ENCODE measurements around the gene HLA-B.
"Not testable (repeated sequence)": the region's sequence is repeated elsewhere in the genome, so short reads cannot be mapped to it uniquely, and the experiment has no call there.

The HLA-B gene

GRCh38 chr6:31396422-31397152, 39.6 kb upstream of the HLA-B start:
- no peaks in the 10 kb centered on the region for H3K27me3 Mint-ChIP-seq

GRCh38 chr6:31395832-31396231, 38.9 kb upstream of the HLA-B start:
- DNase-seq (ENCODE audit: low spot score in 2 of 2) (no peak), ATAC-seq (replicated peaks; ENCODE audit: extremely low read depth, poor library complexity, severe bottlenecking) (no peak)
- H3K9me3 Mint-ChIP-seq, result no peaks in the 10 kb centered on the region
- no peak overlapping the region for H3K27ac Mint-ChIP-seq (ENCODE audit: low read depth)
- peaks cover 37% of the 10 kb centered on the region for H3K4me1 Mint-ChIP-seq
- H3K4me3 Mint-ChIP-seq, result no peak overlapping the region
- no peaks in the 10 kb centered on the region for H3K27me3 Mint-ChIP-seq
- H3K36me3 Mint-ChIP-seq (ENCODE audit: insufficient read depth), result peaks cover 9% of the 10 kb centered on the region

More at GRCh38 chr6:31396422-31397152, 39.6 kb upstream of the HLA-B start:
- Mint-ChIP-seq H3K4me1 (peaks cover 44% of the 10 kb centered on the region), H3K4me3 (peak overlapping the region; percentile 23), H3K36me3 (ENCODE audit: insufficient read depth) (peaks cover 11% of the 10 kb centered on the region), H3K9me3 (no peaks in the 10 kb centered on the region), H3K27ac (ENCODE audit: low read depth) (no peak overlapping the region)
- ATAC-seq (replicated peaks; ENCODE audit: extremely low read depth, poor library complexity, severe bottlenecking) (peak; percentile 67), DNase-seq (ENCODE audit: low spot score in 2 of 2) (peak; percentile 84 to 86)

- H3K36me3 Mint-ChIP-seq (ENCODE audit: insufficient read depth), result peaks cover 3% of the 10 kb centered on the region
- no peak overlapping the region for H3K27ac Mint-ChIP-seq (ENCODE audit: low read depth)
- H3K9me3 Mint-ChIP-seq, result no peaks in the 10 kb centered on the region
- no peaks in the 10 kb centered on the region for H3K27me3 Mint-ChIP-seq
- ATAC-seq (replicated peaks; ENCODE audit: extremely low read depth, poor library complexity, severe bottlenecking), result no peak
- no peak for DNase-seq (ENCODE audit: low spot score in 2 of 2)
- H3K4me3 Mint-ChIP-seq, result no peak overlapping the region
- H3K4me1 Mint-ChIP-seq, result peaks cover 26% of the 10 kb centered on the region
Measured at GRCh38 chr6:31394381-31394780, 37.4 kb upstream of the HLA-B start.

DNA sequence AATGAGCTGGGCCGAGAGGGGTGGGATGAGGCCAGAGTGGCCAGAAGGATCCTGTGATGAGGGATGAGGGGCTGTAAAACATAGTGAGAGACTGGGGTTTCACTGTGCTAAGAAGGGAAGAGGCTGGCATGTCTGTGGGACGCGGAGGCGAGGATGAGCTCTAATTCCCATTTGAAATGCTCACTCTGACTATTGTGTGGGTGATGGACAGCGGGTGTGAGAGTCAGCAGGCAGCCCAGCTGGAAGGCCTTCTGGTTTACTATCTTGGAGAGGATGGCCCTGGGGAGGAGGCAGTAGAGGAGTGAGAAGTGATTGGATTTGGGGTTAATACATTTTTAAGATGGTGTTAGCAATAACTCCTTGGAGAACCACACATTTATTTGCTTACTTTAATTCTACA, 37.0 kb upstream of the HLA-B start:
- H3K4me1 Mint-ChIP-seq, result peaks cover 23% of the 10 kb centered on the region
- H3K9me3 Mint-ChIP-seq, result no peaks in the 10 kb centered on the region
- ATAC-seq (replicated peaks; ENCODE audit: extremely low read depth, poor library complexity, severe bottlenecking), result no peak
- H3K27ac Mint-ChIP-seq (ENCODE audit: low read depth), result no peak overlapping the region
- H3K4me3 Mint-ChIP-seq, result no peak overlapping the region
- H3K36me3 Mint-ChIP-seq (ENCODE audit: insufficient read depth), result peaks cover 2% of the 10 kb centered on the region
- H3K27me3 Mint-ChIP-seq, result no peaks in the 10 kb centered on the region
- no peak for DNase-seq (ENCODE audit: low spot score in 2 of 2)

GRCh38 chr6:31389802-31390132, 32.8 kb upstream of the HLA-B start:
- not testable (repeated sequence) for H3K27ac Mint-ChIP-seq (ENCODE audit: low read depth); H3K4me1 Mint-ChIP-seq; DNase-seq (ENCODE audit: low spot score in 2 of 2); H3K9me3 Mint-ChIP-seq; H3K27me3 Mint-ChIP-seq; ATAC-seq (replicated peaks; ENCODE audit: extremely low read depth, poor library complexity, severe bottlenecking); H3K4me3 Mint-ChIP-seq; H3K36me3 Mint-ChIP-seq (ENCODE audit: insufficient read depth)

DNA sequence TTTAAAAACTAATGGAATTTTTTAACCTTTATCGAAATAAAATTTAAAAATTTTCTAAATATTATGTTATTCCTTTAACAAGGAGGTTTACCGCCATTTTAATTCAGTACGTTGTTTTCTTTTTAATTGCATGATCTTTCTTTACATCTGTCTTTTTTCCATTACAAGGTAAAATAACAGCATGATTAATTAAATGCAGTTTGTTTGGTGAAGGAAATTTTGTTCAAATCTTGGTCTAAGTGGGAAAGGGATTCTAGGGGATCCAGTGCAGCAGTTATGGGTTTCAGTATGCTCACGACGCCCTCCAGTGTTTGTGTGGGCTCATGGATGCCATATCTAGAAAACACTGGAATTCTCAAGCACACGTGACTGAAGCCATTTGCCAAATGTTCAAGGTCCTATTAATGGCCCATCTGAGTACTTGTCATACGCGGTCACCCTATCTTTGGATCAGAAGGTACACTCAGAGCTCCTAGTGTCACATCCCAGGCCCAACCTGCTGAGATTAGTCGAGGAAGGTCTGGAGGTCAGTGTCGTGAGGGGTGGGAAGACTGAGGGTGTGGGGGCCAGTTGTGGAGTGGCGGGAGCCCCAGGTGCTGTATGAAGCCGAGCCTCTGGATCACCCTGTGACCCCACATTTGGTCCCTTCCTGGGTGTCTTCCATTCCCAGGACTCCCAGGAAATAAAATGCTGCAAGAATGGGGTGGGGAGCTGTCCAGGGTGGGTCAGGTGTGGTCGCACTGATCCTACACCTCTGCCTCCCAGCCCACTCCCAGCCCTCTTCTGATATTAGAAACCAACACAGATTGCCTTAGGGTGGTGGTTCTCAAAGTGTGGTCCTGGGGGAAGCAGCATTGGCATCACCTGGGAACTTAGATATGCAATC, 32.2 kb upstream of the HLA-B start:
- DNase-seq (ENCODE audit: low spot score in 2 of 2); H3K36me3 Mint-ChIP-seq (ENCODE audit: insufficient read depth); H3K4me1 Mint-ChIP-seq; H3K9me3 Mint-ChIP-seq; ATAC-seq (replicated peaks; ENCODE audit: extremely low read depth, poor library complexity, severe bottlenecking); H3K4me3 Mint-ChIP-seq; H3K27ac Mint-ChIP-seq (ENCODE audit: low read depth); H3K27me3 Mint-ChIP-seq: not testable (repeated sequence)

- ATAC-seq (replicated peaks; ENCODE audit: extremely low read depth, poor library complexity, severe bottlenecking), result no peak
- Mint-ChIP-seq H3K4me3 (no peak overlapping the region), H3K36me3 (ENCODE audit: insufficient read depth) (no peaks in the 10 kb centered on the region), H3K27ac (ENCODE audit: low read depth) (no peak overlapping the region), H3K9me3 (no peaks in the 10 kb centered on the region), H3K27me3 (peaks cover 5% of the 10 kb centered on the region), H3K4me1 (no peaks in the 10 kb centered on the region)
- DNase-seq (ENCODE audit: low spot score in 2 of 2), result no peak
Measured at GRCh38 chr6:31386977-31387376, 30.0 kb upstream of the HLA-B start.

DNA sequence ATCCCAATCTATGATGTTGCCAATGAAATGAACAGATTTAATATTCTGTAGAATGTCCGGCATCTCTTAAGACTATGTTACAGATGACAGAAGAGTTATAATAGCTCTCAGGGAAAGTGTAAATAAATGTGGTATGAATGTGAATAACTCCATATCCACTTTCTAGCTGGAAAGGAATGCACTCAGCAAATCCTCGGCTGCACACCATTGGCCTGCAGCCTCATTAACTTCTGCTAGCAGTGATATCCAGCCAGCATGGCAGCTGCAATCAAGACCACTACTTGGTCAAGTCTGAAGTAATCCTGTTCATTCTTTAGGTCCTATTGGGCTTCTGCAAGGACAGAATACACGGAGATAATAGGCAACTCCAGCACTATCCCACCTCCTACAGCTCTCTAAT, 29.1 kb upstream of the HLA-B start:
- H3K36me3 Mint-ChIP-seq (ENCODE audit: insufficient read depth), result no peaks in the 10 kb centered on the region
- H3K27ac Mint-ChIP-seq (ENCODE audit: low read depth), result no peak overlapping the region
- H3K27me3 Mint-ChIP-seq, result peaks cover 13% of the 10 kb centered on the region
- no peak for ATAC-seq (replicated peaks; ENCODE audit: extremely low read depth, poor library complexity, severe bottlenecking)
- DNase-seq (ENCODE audit: low spot score in 2 of 2), result no peak
- no peaks in the 10 kb centered on the region for H3K4me1 Mint-ChIP-seq
- H3K9me3 Mint-ChIP-seq, result no peaks in the 10 kb centered on the region
- H3K4me3 Mint-ChIP-seq, result no peak overlapping the region

DNA sequence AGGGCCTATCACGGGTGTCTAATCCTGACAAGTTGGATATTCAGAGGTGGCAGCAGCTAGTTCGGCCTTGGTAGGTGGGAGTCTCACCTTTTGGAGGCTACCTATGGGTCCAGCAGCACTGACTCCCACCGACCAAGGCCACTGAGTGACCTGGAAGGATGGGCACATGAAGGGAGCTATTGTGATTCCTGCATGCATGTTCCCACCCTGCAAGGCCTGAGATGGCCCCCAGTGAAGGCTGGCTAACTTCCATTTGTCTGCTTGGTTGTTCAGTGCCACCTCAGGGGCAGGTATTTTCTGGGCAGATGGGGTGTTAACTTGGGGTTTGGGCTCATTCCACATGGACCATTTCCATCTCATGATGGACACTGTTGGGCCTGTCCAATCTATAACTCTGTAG, 28.1 kb upstream of the HLA-B start:
- no peaks in the 10 kb centered on the region for H3K36me3 Mint-ChIP-seq (ENCODE audit: insufficient read depth)
- no peak overlapping the region for H3K27ac Mint-ChIP-seq (ENCODE audit: low read depth)
- DNase-seq (ENCODE audit: low spot score in 2 of 2), result no peak
- H3K4me1 Mint-ChIP-seq, result no peaks in the 10 kb centered on the region
- H3K27me3 Mint-ChIP-seq, result peaks cover 23% of the 10 kb centered on the region
- no peak for ATAC-seq (replicated peaks; ENCODE audit: extremely low read depth, poor library complexity, severe bottlenecking)
- H3K9me3 Mint-ChIP-seq, result no peaks in the 10 kb centered on the region
- H3K4me3 Mint-ChIP-seq, result no peak overlapping the region

GRCh38 chr6:31383149-31383548, 26.2 kb upstream of the HLA-B start:
- Mint-ChIP-seq H3K27ac (ENCODE audit: low read depth) (no peak overlapping the region), H3K4me3 (no peak overlapping the region), H3K27me3 (peaks cover 42% of the 10 kb centered on the region), H3K4me1 (no peaks in the 10 kb centered on the region), H3K9me3 (no peaks in the 10 kb centered on the region), H3K36me3 (ENCODE audit: insufficient read depth) (no peaks in the 10 kb centered on the region)
- ATAC-seq (replicated peaks; ENCODE audit: extremely low read depth, poor library complexity, severe bottlenecking) (no peak), DNase-seq (ENCODE audit: low spot score in 2 of 2) (no peak)

DNA sequence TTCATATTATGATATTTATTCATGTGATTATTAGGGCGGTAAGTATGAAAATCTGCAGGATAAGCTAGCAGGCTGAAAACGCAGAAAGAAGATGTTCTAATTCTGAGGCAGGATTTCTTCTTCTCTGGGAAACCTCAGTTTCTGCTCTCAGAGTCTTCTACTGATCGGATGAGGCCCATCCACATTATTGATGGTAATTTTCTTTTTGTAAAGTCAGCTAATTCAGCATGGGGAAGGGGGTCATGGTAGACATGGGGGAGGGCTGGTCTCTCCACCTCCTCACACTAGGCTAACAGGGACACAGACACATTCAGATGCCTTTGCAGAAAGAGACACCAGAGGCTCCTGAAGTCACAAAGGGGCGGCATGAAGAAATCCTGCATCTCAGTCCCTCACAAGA, 24.7 kb upstream of the HLA-B start:
- Mint-ChIP-seq H3K4me3 (no peak overlapping the region), H3K27ac (ENCODE audit: low read depth) (no peak overlapping the region), H3K4me1 (no peaks in the 10 kb centered on the region), H3K36me3 (ENCODE audit: insufficient read depth) (no peaks in the 10 kb centered on the region), H3K27me3 (peaks cover 49% of the 10 kb centered on the region), H3K9me3 (no peaks in the 10 kb centered on the region)
- ATAC-seq (replicated peaks; ENCODE audit: extremely low read depth, poor library complexity, severe bottlenecking), result no peak
- no peak for DNase-seq (ENCODE audit: low spot score in 2 of 2)

- Mint-ChIP-seq H3K36me3 (ENCODE audit: insufficient read depth) (no peaks in the 10 kb centered on the region), H3K4me1 (no peaks in the 10 kb centered on the region), H3K27ac (ENCODE audit: low read depth) (no peak overlapping the region), H3K4me3 (no peak overlapping the region), H3K9me3 (no peaks in the 10 kb centered on the region), H3K27me3 (peaks cover 49% of the 10 kb centered on the region)
- no peak for DNase-seq (ENCODE audit: low spot score in 2 of 2)
- no peak for ATAC-seq (replicated peaks; ENCODE audit: extremely low read depth, poor library complexity, severe bottlenecking)
Measured at GRCh38 chr6:31379850-31380249, 22.9 kb upstream of the HLA-B start.

DNA sequence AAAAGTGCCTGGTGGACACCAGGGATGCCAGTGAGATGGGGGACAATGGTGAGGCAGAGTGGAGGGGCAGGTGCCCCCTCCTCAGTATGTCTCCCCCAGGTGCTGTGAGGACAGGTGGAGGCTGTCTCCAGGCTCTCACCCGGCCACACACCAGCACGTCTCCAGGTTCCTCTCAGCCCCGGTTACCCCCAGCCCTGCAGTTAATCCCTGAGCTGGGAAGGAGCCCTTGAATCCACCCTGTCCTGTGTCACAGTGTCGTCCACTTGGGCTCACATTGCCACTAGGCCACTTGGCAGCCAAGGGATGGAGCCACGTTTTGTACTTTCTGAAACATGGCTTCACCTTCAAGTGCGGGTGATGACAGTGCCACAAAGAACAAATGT, 21.7 kb upstream of the HLA-B start:
- H3K36me3 Mint-ChIP-seq (ENCODE audit: insufficient read depth), result no peaks in the 10 kb centered on the region

More for the DNA sequence above, 21.7 kb upstream of the HLA-B start:
- peaks cover 3% of the 10 kb centered on the region for H3K4me1 Mint-ChIP-seq
- ATAC-seq (replicated peaks; ENCODE audit: extremely low read depth, poor library complexity, severe bottlenecking) (no peak), DNase-seq (ENCODE audit: low spot score in 2 of 2) (no peak)
- no peak overlapping the region for H3K27ac Mint-ChIP-seq (ENCODE audit: low read depth)
- H3K4me3 Mint-ChIP-seq, result no peak overlapping the region
- H3K27me3 Mint-ChIP-seq, result peaks cover 49% of the 10 kb centered on the region
- H3K9me3 Mint-ChIP-seq, result no peaks in the 10 kb centered on the region

All from central memory CD8-positive, alpha-beta T cell (primary cell).